GM21723 (cell line): ENCODE results near the gene TM2D3.

Source experiments
- ATAC-seq: cut with Tn5 transposase; IDR thresholded peaks from one replicate; pipeline ENCODE4 v1.9.1; 2021; ENCODE audit warnings: mild to moderate bottlenecking, moderate library complexity; ENCODE audit not compliant: unreplicated experiment

Gene TM2D3

GRCh38 chr15:101652098-101652785, at the start of gene TM2D3:
TM2D3 (minus strand) TSS chr15:101652381; CDS start chr15:101652361, 20 bp downstream.
- ATAC-seq, result peak; percentile 90

- no peak for ATAC-seq
Observed at GRCh38 chr15:101698314-101698713, 46.1 kb upstream of the TM2D3 start.

- no peak for ATAC-seq
Observed at GRCh38 chr15:101697488-101697887, 45.3 kb upstream of the TM2D3 start.

GRCh38 chr15:101696829-101697228, 44.6 kb upstream of the TM2D3 start:
- ATAC-seq, result no peak

- no peak for ATAC-seq
Observed at GRCh38 chr15:101694261-101694660, 42.1 kb upstream of the TM2D3 start.

GRCh38 chr15:101692801-101693598, 40.8 kb upstream of the TM2D3 start:
- ATAC-seq, result no peak

GRCh38 chr15:101689901-101690300, 37.7 kb upstream of the TM2D3 start:
- ATAC-seq, result no peak

GRCh38 chr15:101686718-101687117, 34.5 kb upstream of the TM2D3 start:
- no peak for ATAC-seq

- no peak for ATAC-seq
Observed at GRCh38 chr15:101684877-101685276, 32.7 kb upstream of the TM2D3 start.

GRCh38 chr15:101684384-101684783, 32.2 kb upstream of the TM2D3 start:
- ATAC-seq, result no peak

- ATAC-seq, result no peak
Observed at GRCh38 chr15:101679806-101680205, 27.6 kb upstream of the TM2D3 start.

- no peak for ATAC-seq
Observed at GRCh38 chr15:101676921-101677329, 24.7 kb upstream of the TM2D3 start.

- ATAC-seq, result peak; percentile 96
Observed at GRCh38 chr15:101675796-101676582, 23.8 kb upstream of the TM2D3 start.

GRCh38 chr15:101675015-101675414, 22.8 kb upstream of the TM2D3 start:
- no peak for ATAC-seq

GRCh38 chr15:101672298-101672697, 20.1 kb upstream of the TM2D3 start:
- ATAC-seq, result no peak

GRCh38 chr15:101669744-101670143, 17.6 kb upstream of the TM2D3 start:
- ATAC-seq, result no peak

GRCh38 chr15:101667881-101668280, 15.7 kb upstream of the TM2D3 start:
- no peak for ATAC-seq

GRCh38 chr15:101664303-101664913, 12.2 kb upstream of the TM2D3 start:
- no peak for ATAC-seq

GRCh38 chr15:101662203-101662602, 10.0 kb upstream of the TM2D3 start:
- no peak for ATAC-seq

- no peak for ATAC-seq
Observed at GRCh38 chr15:101660005-101660404, 7.8 kb upstream of the TM2D3 start.
